Activated CD8-positive, alpha-beta memory T cell treated with anti-CD3 and anti-CD28 coated beads for 48 hours (primary cell): ENCODE results near the gene XPNPEP3.

ENCODE experiments used
- DNase-seq, 3 experiments: peaks; one replicate each; pipeline ENCODE4 v3.0.0-alpha.2; 2020; ENCODE audit warnings: low read depth in 2 of 3, low spot score in 2 of 3

XPNPEP3 gene

DNA sequence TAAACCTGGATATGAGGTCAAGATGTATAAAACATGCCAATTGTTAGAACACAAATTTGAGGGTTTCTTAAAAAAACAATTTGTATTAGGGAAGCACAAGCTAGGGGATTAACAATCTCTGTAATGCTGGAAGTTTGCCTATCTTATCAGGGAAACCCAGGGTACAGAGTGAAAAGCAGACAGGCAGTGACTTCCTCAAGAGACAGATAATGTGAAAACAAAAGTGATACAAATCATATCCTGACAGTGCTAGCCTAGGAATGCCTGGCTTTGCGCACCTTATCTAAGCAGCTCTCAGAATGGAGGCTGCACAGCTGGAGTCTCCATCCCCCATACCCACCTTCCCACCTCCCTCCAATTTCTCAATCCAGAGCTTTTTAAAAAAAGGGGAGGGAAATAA lies 71.7 kb downstream of the XPNPEP3 start:
- DNase-seq = no peak

GRCh38 chr22:40932396-40932795 lies 75.4 kb downstream of the XPNPEP3 start:
- no peak for DNase-seq

- DNase-seq = no peak
Observed at GRCh38 chr22:40939202-40939601, 82.3 kb downstream of the XPNPEP3 start.

- DNase-seq = peak; percentile 94 to 98 (median 98)
Observed at GRCh38 chr22:40950962-40951794, 94.2 kb downstream of the XPNPEP3 start, which contains the start of gene RBX1. RBX1 (plus strand) TSS chr22:40951378; CDS start chr22:40951399, 21 bp downstream.

GRCh38 chr22:40951795-40952605 lies 95.1 kb downstream of the XPNPEP3 start:
- no peak for DNase-seq

DNA sequence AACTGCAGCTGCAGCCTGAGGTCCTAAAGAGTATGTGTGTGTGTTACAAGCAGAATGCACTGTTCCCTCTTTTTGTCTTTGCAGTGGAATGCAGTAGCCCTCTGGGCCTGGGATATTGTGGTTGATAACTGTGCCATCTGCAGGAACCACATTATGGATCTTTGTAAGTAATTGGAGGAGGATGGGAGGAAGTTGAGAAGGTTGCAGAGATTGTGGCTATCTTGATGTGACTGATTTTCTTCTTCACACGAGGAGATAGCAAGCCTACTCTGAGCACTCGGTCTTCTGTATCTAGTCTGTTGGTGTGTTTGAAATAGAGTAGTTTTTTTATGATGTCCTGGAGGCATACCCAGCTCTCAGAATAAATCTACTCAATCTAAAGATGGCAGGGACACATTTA lies 96.5 kb downstream of the XPNPEP3 start:
- DNase-seq = no peak

GRCh38 chr22:40954113-40954512 lies 97.2 kb downstream of the XPNPEP3 start:
- no peak for DNase-seq

DNA sequence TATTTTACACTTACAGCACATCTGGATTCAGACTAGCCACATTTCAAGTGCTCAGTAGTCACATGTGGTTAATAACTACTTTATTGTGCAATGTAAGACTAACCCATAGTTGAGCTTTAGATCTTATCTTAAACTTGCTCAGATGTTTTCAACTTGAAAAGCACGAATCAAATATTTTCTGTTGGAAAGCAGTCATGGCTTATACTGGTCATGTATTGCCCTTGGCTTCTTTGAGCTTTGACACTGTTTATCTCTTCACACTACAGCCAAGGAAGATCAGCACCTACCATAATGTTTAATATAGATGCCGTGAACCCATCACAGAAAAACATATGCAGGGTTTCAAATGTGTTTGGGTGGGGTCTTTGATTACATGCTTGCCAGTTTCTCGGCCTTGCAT lies 98.6 kb downstream of the XPNPEP3 start:
- DNase-seq = no peak

- no peak for DNase-seq
Observed at GRCh38 chr22:40957601-40958000, 100.7 kb downstream of the XPNPEP3 start.

GRCh38 chr22:40958299-40958698 lies 101.4 kb downstream of the XPNPEP3 start:
- DNase-seq = no peak

GRCh38 chr22:40960145-40960544 lies 103.2 kb downstream of the XPNPEP3 start:
- no peak for DNase-seq

GRCh38 chr22:40965936-40966725 lies 109.2 kb downstream of the XPNPEP3 start:
- DNase-seq = no peak

- no peak for DNase-seq
Observed at GRCh38 chr22:40966726-40967085, 109.8 kb downstream of the XPNPEP3 start.

- no peak for DNase-seq
Observed at GRCh38 chr22:40967111-40967760, 110.3 kb downstream of the XPNPEP3 start.

GRCh38 chr22:40972587-40972986 lies 115.6 kb downstream of the XPNPEP3 start:
- no peak for DNase-seq

- DNase-seq = no peak
Observed at GRCh38 chr22:40973144-40973543, 116.2 kb downstream of the XPNPEP3 start.

- DNase-seq = no peak
Observed at GRCh38 chr22:40975366-40975765, 118.4 kb downstream of the XPNPEP3 start.

DNA sequence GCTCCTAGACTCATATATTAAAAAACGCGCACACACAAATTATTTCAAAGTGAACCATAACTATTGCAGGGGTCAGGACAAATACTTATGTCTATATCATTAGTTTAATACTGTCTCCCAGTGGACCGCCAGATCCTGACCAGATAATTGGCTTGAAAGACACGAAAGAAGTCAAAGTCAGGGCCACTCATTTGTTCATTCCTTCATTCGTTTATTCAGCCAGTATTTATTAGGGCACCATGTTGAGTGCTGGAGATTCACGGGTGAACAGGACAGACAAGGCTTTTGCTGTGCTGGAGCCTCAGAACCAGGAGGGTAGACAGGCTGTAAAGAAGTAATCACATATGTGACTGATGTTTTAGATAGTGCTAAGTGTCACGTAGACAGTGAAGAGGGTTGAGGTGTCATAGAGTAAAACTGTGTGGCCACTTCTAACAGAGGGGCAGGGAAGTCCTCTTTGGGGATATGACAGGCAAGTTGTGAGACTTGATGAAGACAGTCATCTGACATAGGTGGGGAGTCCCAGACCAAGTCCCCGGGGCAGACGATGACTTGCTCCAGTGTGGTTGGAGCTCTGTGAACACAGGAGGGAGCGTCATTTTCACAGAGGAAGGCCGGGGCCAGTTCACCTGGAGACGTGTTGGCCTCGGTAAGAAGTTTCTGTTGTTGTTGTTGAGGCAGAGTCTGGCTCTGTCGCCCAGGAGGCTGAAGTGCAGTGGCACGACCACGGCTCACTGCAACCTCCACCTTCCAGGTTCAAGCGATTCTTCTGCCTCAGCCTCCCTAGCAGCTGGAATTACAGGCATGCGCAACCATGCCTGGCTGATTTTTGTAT lies 120.1 kb downstream of the XPNPEP3 start:
- DNase-seq = no peak

GRCh38 chr22:40979198-40979597 lies 122.2 kb downstream of the XPNPEP3 start:
- no peak for DNase-seq

GRCh38 chr22:40979871-40980270 lies 122.9 kb downstream of the XPNPEP3 start:
- DNase-seq = no peak
